Activated CD4-positive, alpha-beta T cell treated with anti-CD3 and anti-CD28 coated beads for 4 hours (primary cell): ENCODE measurements around the gene DPP4.
A peak's percentile ranks its signal among the peaks of the same experiment; 100 is the strongest.

Experiments
- DNase-seq, 2 donors: peaks; one replicate each; pipeline ENCODE4 v3.0.0-alpha.2; 2020

Gene DPP4

GRCh38 chr2:161952783-161953191 lies 121.2 kb downstream of the DPP4 start:
- peak; percentile 9 to 14 for DNase-seq

- DNase-seq: no peak
These were observed 126.2 kb downstream of the DPP4 start for GRCh38 chr2:161947836-161948235.

GRCh38 chr2:161947406-161947805 lies 126.6 kb downstream of the DPP4 start:
- no peak for DNase-seq

GRCh38 chr2:161946489-161947107 lies 127.4 kb downstream of the DPP4 start:
- DNase-seq: peak in 1 of 2 donors; percentile 32

- no peak for DNase-seq
These were observed 131.0 kb downstream of the DPP4 start for GRCh38 chr2:161943011-161943410.
